Fibroblast of villous mesenchyme (primary cell): ENCODE data around the gene CCL21. TPM values are rescaled to one million over a fixed set of nuclear protein-coding genes. Genes with fewer than 3 reads are reported as not detected.
"Not testable (repeated sequence)": the region's sequence is repeated elsewhere in the genome, so short reads cannot be mapped to it uniquely, and the experiment has no call there.

Experiments
- DNase-seq: peaks from one replicate; pipeline ENCODE4 v3.0.0-alpha.2; 2010; ENCODE audit warnings: low read depth
- H3K4me3 ChIP-seq: 2 replicates; pipeline ENCODE4 v1.5.1; 2011; ENCODE audit warnings: low read depth, mild to moderate bottlenecking, low read length
- total RNA-seq: library from RNA; depleted of rRNA; stranded (reverse); fragments of >200 nt; gene quantifications from 2 replicates; pipeline ENCODE4 v1.2.3, GENCODE V29; 2012
- TF ChIP-seq, protein P1 (sequence below): IDR thresholded peaks from 2 replicates; pipeline ENCODE4 v1.5.1; 2012; ENCODE audit warnings: low read depth, mild to moderate bottlenecking, low read length; ENCODE audit not compliant: insufficient read depth

The CCL21 gene, protein sequence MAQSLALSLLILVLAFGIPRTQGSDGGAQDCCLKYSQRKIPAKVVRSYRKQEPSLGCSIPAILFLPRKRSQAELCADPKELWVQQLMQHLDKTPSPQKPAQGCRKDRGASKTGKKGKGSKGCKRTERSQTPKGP
- not detected in 2 replicates for total RNA-seq

DNA sequence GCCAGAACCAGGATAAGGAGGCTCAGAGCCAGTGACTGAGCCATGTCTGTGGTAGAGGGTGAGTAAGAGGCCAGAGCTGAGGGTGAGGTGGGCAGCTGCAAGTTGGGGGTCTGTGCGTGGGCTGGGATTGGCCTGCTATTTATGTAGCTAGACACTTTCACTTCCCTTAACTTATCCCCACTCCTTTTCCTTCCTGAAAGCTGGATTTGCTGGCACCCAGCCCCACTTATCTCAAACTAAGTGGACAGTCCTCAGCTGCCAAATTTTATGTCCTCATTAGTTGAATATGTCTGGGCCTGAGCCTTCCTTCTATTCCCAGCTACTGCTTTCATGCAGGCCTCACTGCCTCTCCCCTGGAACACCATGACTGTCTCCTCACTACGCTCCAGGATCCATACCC, at the start of gene CCL21:
Gene CCL21, minus strand, starts transcription at position 114 of the 400 bp plus-strand sequence. Its CDS starts 70 bp downstream, at position 44.
- no peak for DNase-seq
- H3K4me3 ChIP-seq: no peak within 1 kb of the TSS
- TF ChIP-seq, protein P1, sequence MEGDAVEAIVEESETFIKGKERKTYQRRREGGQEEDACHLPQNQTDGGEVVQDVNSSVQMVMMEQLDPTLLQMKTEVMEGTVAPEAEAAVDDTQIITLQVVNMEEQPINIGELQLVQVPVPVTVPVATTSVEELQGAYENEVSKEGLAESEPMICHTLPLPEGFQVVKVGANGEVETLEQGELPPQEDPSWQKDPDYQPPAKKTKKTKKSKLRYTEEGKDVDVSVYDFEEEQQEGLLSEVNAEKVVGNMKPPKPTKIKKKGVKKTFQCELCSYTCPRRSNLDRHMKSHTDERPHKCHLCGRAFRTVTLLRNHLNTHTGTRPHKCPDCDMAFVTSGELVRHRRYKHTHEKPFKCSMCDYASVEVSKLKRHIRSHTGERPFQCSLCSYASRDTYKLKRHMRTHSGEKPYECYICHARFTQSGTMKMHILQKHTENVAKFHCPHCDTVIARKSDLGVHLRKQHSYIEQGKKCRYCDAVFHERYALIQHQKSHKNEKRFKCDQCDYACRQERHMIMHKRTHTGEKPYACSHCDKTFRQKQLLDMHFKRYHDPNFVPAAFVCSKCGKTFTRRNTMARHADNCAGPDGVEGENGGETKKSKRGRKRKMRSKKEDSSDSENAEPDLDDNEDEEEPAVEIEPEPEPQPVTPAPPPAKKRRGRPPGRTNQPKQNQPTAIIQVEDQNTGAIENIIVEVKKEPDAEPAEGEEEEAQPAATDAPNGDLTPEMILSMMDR: no peak

DNA sequence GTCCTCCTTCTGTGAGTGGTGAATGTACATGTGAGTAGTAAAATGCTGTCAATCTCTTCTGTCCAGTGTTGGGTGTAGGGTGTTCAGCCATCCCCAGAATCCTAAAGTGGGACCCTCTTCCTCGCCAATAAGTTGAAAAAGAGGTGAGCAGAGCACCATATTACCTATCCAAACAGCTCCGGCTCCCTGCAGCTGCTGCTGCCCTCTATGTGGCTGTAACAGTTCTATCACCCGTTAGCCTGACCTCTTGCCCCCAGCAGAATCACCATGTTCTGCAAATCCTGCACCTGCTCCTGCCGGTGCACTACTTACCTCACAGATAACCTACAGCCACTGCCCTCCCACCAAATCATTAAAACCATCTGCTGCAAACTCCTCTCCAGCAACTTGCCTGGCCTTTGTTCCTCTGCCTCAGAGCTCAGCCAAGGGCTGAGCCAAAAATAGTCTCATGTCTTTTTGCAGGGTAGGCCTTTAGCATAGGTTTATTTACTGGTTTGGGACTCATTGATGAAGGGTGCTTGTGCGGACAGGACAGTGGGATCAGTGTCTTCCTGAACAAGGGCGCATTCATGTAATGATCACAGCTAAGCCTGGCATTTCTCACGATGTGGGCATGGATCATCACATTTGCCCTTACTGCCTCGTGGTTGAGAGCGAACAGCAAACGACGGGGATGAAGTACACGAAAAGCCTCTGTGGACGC, 49.6 kb upstream of the CCL21 start:
- H3K4me3 ChIP-seq: no peak overlapping the region
- DNase-seq: no peak
- TF ChIP-seq, protein P1: no peak

DNA sequence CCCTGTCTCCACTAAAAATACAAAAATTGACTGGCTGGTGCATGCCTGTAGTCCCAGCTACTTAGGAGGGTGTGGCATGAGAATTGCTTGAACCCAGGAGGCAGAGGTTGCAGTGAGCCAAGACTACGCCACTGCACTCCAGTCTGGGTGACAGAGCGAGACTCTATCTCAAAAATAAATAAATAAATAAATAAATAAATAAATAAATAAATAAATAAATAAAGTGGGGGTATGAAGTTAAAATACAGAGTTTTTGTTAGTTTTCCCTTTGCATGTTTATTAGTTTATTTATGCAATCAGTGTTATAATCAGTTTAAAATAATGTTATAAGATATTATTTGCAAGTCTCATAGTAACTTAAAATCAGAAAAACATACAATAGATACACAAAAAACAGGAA, 40.4 kb upstream of the CCL21 start:
- DNase-seq, H3K4me3 ChIP-seq: not testable (repeated sequence)

DNA sequence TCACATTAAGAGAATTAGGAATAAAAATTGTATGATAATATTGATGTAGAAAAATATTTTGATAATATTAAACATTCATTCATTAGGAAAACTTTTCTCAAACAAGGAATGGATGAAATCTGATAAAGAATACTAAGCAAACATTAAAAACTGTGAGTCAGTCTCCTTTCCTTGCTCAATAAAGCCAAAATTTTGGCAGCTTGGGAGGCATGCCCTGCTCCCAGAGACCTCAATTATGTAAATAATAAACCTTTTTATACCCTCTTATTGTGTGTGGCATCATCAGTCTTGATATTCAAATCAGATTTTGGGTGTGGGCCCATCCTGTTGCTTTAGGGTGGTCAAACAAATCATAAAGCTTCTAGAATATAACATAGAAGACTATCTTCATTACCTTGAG, 36.6 kb upstream of the CCL21 start:
- DNase-seq: no peak
- H3K4me3 ChIP-seq: no peak overlapping the region
- TF ChIP-seq, protein P1: no peak

- DNase-seq: peak; percentile 56
- H3K4me3 ChIP-seq: no peak overlapping the region
- TF ChIP-seq, protein P1: no peak
Observed at GRCh38 chr9:34744295-34745221, 34.6 kb upstream of the CCL21 start.

DNA sequence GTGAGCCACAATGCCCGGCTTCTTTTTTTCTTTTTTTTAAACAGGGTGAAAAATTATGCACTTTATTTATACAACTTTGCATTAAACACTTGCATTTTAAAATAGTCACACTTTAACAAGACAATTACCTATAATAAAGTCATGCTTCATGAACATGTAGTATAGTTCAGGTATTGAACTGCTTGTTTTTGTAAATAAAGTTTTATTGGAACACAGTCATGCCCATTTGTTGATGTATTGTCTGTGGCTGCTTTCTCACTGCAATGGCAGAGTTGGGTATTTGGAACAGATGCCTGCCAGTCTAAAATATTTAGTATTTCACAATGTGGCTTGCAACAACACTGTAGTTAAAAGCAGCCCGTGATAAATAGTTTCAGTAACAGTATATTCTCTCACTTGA, 32.8 kb upstream of the CCL21 start:
- TF ChIP-seq, protein P1: no peak
- H3K4me3 ChIP-seq: no peak overlapping the region
- no peak for DNase-seq

DNA sequence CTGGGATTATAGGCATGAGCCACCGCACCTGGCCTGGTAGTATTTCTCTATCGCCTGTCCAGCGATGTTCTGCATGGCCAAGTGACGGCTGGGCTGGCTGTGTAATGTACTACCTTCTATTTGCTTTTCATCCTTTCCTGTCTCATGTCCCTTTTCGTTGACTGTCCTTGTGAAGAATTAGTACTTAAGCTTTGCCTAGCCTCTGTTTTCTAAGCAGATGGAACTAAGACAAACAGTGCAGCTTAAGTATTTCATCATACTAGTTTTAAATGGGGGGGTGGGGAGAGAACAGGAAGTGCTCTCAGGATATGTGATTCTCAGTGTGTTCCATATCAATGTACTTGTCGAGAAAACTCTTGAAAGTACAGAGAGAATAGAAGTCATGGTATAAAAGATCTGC, 31.7 kb upstream of the CCL21 start:
- H3K4me3 ChIP-seq: no peak overlapping the region
- DNase-seq: peak; percentile 25
- TF ChIP-seq, protein P1: no peak

DNA sequence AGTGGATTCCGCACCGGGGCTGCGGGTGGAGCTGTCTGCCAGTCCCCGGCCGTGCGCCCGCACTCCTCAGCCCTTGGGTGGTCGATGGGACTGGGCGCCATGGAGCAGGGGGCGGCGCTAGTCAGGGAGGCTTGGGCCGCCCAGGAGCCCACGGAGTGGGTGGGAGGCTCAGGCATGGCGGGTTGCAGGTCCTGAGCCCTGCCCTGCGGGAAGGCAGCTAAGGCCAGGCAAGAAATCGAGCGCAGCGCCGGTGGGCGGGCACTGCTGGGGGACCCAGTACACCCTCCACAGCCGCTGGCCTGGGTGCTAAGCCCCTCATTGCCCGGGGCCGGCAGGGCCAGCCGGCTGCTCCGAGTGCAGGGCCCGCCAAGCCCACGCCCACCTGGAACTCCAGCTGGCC, 30.2 kb upstream of the CCL21 start:
- not testable (repeated sequence) for DNase-seq, H3K4me3 ChIP-seq
